ENCODE data around the gene BACE2.
"Not testable (repeated sequence)": the region's sequence is repeated elsewhere in the genome, so short reads cannot be mapped to it uniquely, and the experiment has no call there.

The BACE2 gene

GRCh38 chr21:41229509-41230248, 61.7 kb downstream of the BACE2 start:
- H3K4me3 ChIP-seq (ENCODE audit: low read depth, low read length): no peak overlapping the region
- no peak for DNase-seq (ENCODE audit: low read depth)

- H3K4me3 ChIP-seq (ENCODE audit: low read depth, low read length): no peak overlapping the region
- DNase-seq (ENCODE audit: low read depth): no peak
Measured at GRCh38 chr21:41230497-41230896, 62.5 kb downstream of the BACE2 start.

GRCh38 chr21:41231060-41231459, 63.1 kb downstream of the BACE2 start:
- no peak overlapping the region for H3K4me3 ChIP-seq (ENCODE audit: low read depth, low read length)
- DNase-seq (ENCODE audit: low read depth): no peak

- no peak for DNase-seq (ENCODE audit: low read depth)
Measured at GRCh38 chr21:41232013-41232412, 64.1 kb downstream of the BACE2 start.

GRCh38 chr21:41233916-41234315, 66.0 kb downstream of the BACE2 start:
- no peak overlapping the region for H3K4me3 ChIP-seq (ENCODE audit: low read depth, low read length)
- no peak for DNase-seq (ENCODE audit: low read depth)

More at GRCh38 chr21:41232013-41232412, 64.1 kb downstream of the BACE2 start:
- H3K4me3 ChIP-seq (ENCODE audit: low read depth, low read length): no peak overlapping the region

GRCh38 chr21:41234569-41234968, 66.6 kb downstream of the BACE2 start:
- DNase-seq (ENCODE audit: low read depth): no peak
- H3K4me3 ChIP-seq (ENCODE audit: low read depth, low read length): no peak overlapping the region

- DNase-seq (ENCODE audit: low read depth): no peak
- no peak overlapping the region for H3K4me3 ChIP-seq (ENCODE audit: low read depth, low read length)
Measured at GRCh38 chr21:41235201-41235600, 67.2 kb downstream of the BACE2 start.

GRCh38 chr21:41236352-41236973, 68.5 kb downstream of the BACE2 start:
- no peak for DNase-seq (ENCODE audit: low read depth)
- H3K4me3 ChIP-seq (ENCODE audit: low read depth, low read length): no peak overlapping the region

- DNase-seq (ENCODE audit: low read depth); H3K4me3 ChIP-seq (ENCODE audit: low read depth, low read length): not testable (repeated sequence)
Measured at GRCh38 chr21:41238081-41238796, 70.3 kb downstream of the BACE2 start.

- H3K4me3 ChIP-seq (ENCODE audit: low read depth, low read length): no peak overlapping the region
- DNase-seq (ENCODE audit: low read depth): no peak
Measured at GRCh38 chr21:41240040-41240439, 72.1 kb downstream of the BACE2 start.

- DNase-seq (ENCODE audit: low read depth): no peak
Measured at GRCh38 chr21:41241341-41241740, 73.4 kb downstream of the BACE2 start.

GRCh38 chr21:41242238-41242829, 74.4 kb downstream of the BACE2 start:
- no peak overlapping the region for H3K4me3 ChIP-seq (ENCODE audit: low read depth, low read length)

More at GRCh38 chr21:41241341-41241740, 73.4 kb downstream of the BACE2 start:
- H3K4me3 ChIP-seq (ENCODE audit: low read depth, low read length): no peak overlapping the region

GRCh38 chr21:41243107-41243506, 75.1 kb downstream of the BACE2 start:
- DNase-seq (ENCODE audit: low read depth): no peak
- no peak overlapping the region for H3K4me3 ChIP-seq (ENCODE audit: low read depth, low read length)

More at GRCh38 chr21:41242238-41242829, 74.4 kb downstream of the BACE2 start:
- no peak for DNase-seq (ENCODE audit: low read depth)

- DNase-seq (ENCODE audit: low read depth); H3K4me3 ChIP-seq (ENCODE audit: low read depth, low read length): not testable (repeated sequence)
Measured at GRCh38 chr21:41244266-41244880, 76.4 kb downstream of the BACE2 start.

- no peak for DNase-seq (ENCODE audit: low read depth)
- no peak overlapping the region for H3K4me3 ChIP-seq (ENCODE audit: low read depth, low read length)
Measured at GRCh38 chr21:41245509-41246135, 77.7 kb downstream of the BACE2 start.

- no peak for DNase-seq (ENCODE audit: low read depth)
- no peak overlapping the region for H3K4me3 ChIP-seq (ENCODE audit: low read depth, low read length)
Measured at GRCh38 chr21:41246808-41247207, 78.8 kb downstream of the BACE2 start.

GRCh38 chr21:41247561-41248545, 79.9 kb downstream of the BACE2 start:
- DNase-seq (ENCODE audit: low read depth): no peak

GRCh38 chr21:41249476-41249875, 81.5 kb downstream of the BACE2 start:
- DNase-seq (ENCODE audit: low read depth): no peak
- no peak overlapping the region for H3K4me3 ChIP-seq (ENCODE audit: low read depth, low read length)

More at GRCh38 chr21:41247561-41248545, 79.9 kb downstream of the BACE2 start:
- no peak overlapping the region for H3K4me3 ChIP-seq (ENCODE audit: low read depth, low read length)
